ENCODE data around the gene CHST8. TPM values are rescaled to one million over a fixed set of nuclear protein-coding genes. Genes with fewer than 3 reads are reported as not detected.

Gene CHST8
- total RNA-seq, 1 donor from 2014 or later: not detected

DNA sequence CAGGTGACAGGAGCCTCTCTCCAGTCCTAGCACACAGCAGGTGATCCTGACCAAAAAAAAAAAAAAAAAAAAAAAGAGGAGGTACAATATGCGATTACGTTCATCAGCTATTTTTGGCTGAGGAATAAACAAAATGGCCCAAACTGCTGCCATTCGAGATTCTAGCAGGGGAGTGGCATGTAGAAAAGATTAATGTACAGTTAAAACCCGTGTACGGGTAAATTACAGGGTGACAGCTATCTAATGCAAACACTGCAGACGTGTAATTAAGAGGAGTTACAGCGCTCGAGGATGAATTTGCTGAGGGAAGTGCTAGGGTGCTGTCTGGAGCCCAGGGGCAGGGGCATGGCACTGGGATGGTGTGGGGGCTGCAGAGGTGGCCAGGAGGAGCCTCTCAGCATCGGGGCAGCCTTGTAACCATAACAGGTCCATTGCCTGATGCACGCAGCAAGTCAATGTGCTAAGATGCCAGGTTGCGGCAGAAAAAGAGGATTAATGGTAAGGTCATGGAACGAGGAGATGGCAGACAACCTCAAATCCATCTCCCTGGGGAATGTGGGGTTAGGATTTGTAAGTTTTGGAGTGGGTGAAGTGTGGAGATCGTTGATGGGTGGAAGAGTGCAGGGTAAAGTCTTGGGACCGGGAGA lies 17.4 kb downstream of the CHST8 start:
- Histone ChIP-seq H3K4me3 (ENCODE audit: low read length in 3 of 3) (no peak overlapping the region), H3K9ac (ENCODE audit: low read depth in 1 of 3, low read length in 3 of 3) (no peak overlapping the region), H3K4me1 (ENCODE audit: control insufficient read depth in 3 of 3, insufficient read depth in 3 of 3, low read length in 3 of 3) (no peaks in the 10 kb centered on the region), H3K36me3 (ENCODE audit: control insufficient read depth in 3 of 3, insufficient read depth in 3 of 3, low read length in 3 of 3) (no peaks in the 10 kb centered on the region), H3K9me3 (ENCODE audit: control insufficient read depth in 3 of 3, low read length in 3 of 3) (peaks cover 0 to 3% (median 0%) of the 10 kb centered on the region in 3 donors), H3K27ac (ENCODE audit: low read depth, low read length) (no peak overlapping the region), H3K27me3 (ENCODE audit: control insufficient read depth in 3 of 3, insufficient read depth in 3 of 3, low read length in 3 of 3) (peaks cover 8 to 29% (median 26%) of the 10 kb centered on the region in 3 donors)

- H3K4me3 ChIP-seq (ENCODE audit: low read length in 3 of 3): no peak overlapping the region
- H3K36me3 ChIP-seq (ENCODE audit: control insufficient read depth in 3 of 3, insufficient read depth in 3 of 3, low read length in 3 of 3): no peaks in the 10 kb centered on the region
- H3K9me3 ChIP-seq (ENCODE audit: control insufficient read depth in 3 of 3, low read length in 3 of 3): peaks cover 0 to 3% (median 0%) of the 10 kb centered on the region in 3 donors
- no peaks in the 10 kb centered on the region for H3K4me1 ChIP-seq (ENCODE audit: control insufficient read depth in 3 of 3, insufficient read depth in 3 of 3, low read length in 3 of 3)
- no peak overlapping the region for H3K27ac ChIP-seq (ENCODE audit: low read depth, low read length)
- peaks cover 8 to 25% (median 18%) of the 10 kb centered on the region in 3 donors for H3K27me3 ChIP-seq (ENCODE audit: control insufficient read depth in 3 of 3, insufficient read depth in 3 of 3, low read length in 3 of 3)
- H3K9ac ChIP-seq (ENCODE audit: low read depth in 1 of 3, low read length in 3 of 3): no peak overlapping the region
Observed at GRCh38 chr19:33640773-33641172, 19.0 kb downstream of the CHST8 start.

GRCh38 chr19:33641261-33641660 lies 19.5 kb downstream of the CHST8 start:
- peaks cover 8 to 22% (median 18%) of the 10 kb centered on the region in 3 donors for H3K27me3 ChIP-seq (ENCODE audit: control insufficient read depth in 3 of 3, insufficient read depth in 3 of 3, low read length in 3 of 3)
- no peaks in the 10 kb centered on the region for H3K36me3 ChIP-seq (ENCODE audit: control insufficient read depth in 3 of 3, insufficient read depth in 3 of 3, low read length in 3 of 3)
- no peak overlapping the region for H3K9ac ChIP-seq (ENCODE audit: low read depth in 1 of 3, low read length in 3 of 3)
- no peak overlapping the region for H3K4me3 ChIP-seq (ENCODE audit: low read length in 3 of 3)
- H3K9me3 ChIP-seq (ENCODE audit: control insufficient read depth in 3 of 3, low read length in 3 of 3): peaks cover 0 to 1% (median 0%) of the 10 kb centered on the region in 3 donors
- no peak overlapping the region for H3K27ac ChIP-seq (ENCODE audit: low read depth, low read length)
- no peaks in the 10 kb centered on the region for H3K4me1 ChIP-seq (ENCODE audit: control insufficient read depth in 3 of 3, insufficient read depth in 3 of 3, low read length in 3 of 3)

DNA sequence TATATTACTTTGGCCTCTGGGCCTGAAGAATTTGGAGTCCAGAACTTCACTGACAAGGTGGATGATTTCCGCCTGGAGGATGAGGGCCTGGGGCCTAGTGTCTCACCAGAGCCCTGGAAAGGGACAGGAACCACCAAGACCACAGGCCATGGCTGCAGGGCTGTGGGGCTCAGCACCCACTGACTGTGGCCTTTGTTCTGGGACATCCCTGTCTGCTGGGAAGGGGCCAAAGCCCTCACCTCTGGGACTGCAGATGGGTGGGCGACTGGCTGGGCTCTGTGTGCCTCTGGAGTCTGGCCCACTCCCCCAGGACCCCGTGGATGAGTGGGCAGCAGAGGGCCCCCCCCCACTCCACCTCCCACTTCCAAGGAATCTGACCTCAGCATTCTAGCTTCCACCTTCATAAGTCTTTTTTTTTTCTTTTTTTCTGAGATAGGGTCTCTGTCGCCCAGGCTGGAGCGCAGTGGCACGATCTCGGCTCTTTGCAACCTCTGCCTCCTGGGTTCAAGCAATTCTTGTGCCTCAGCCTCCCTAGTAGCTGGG lies 20.3 kb downstream of the CHST8 start:
- H3K9me3 ChIP-seq (ENCODE audit: control insufficient read depth in 3 of 3, low read length in 3 of 3): no peaks in the 10 kb centered on the region
- H3K27me3 ChIP-seq (ENCODE audit: control insufficient read depth in 3 of 3, insufficient read depth in 3 of 3, low read length in 3 of 3): peaks cover 8 to 20% (median 18%) of the 10 kb centered on the region in 3 donors
- H3K4me1 ChIP-seq (ENCODE audit: control insufficient read depth in 3 of 3, insufficient read depth in 3 of 3, low read length in 3 of 3): no peaks in the 10 kb centered on the region
- no peak overlapping the region for H3K27ac ChIP-seq (ENCODE audit: low read depth, low read length)
- no peaks in the 10 kb centered on the region for H3K36me3 ChIP-seq (ENCODE audit: control insufficient read depth in 3 of 3, insufficient read depth in 3 of 3, low read length in 3 of 3)
- H3K9ac ChIP-seq (ENCODE audit: low read depth in 1 of 3, low read length in 3 of 3): no peak overlapping the region
- no peak overlapping the region for H3K4me3 ChIP-seq (ENCODE audit: low read length in 3 of 3)

- Histone ChIP-seq H3K4me1 (ENCODE audit: control insufficient read depth in 3 of 3, insufficient read depth in 3 of 3, low read length in 3 of 3) (no peaks in the 10 kb centered on the region), H3K9ac (ENCODE audit: low read depth in 1 of 3, low read length in 3 of 3) (no peak overlapping the region), H3K27me3 (ENCODE audit: control insufficient read depth in 3 of 3, insufficient read depth in 3 of 3, low read length in 3 of 3) (peaks cover 1 to 9% (median 5%) of the 10 kb centered on the region in 3 donors), H3K36me3 (ENCODE audit: control insufficient read depth in 3 of 3, insufficient read depth in 3 of 3, low read length in 3 of 3) (no peaks in the 10 kb centered on the region), H3K4me3 (ENCODE audit: low read length in 3 of 3) (no peak overlapping the region), H3K9me3 (ENCODE audit: control insufficient read depth in 3 of 3, low read length in 3 of 3) (no peaks in the 10 kb centered on the region), H3K27ac (ENCODE audit: low read depth, low read length) (no peak overlapping the region)
Observed at GRCh38 chr19:33644284-33644836, 22.6 kb downstream of the CHST8 start.

GRCh38 chr19:33646306-33646705 lies 24.6 kb downstream of the CHST8 start:
- no peak overlapping the region for H3K4me3 ChIP-seq (ENCODE audit: low read length in 3 of 3)
- no peaks in the 10 kb centered on the region for H3K4me1 ChIP-seq (ENCODE audit: control insufficient read depth in 3 of 3, insufficient read depth in 3 of 3, low read length in 3 of 3)
- no peak overlapping the region for H3K27ac ChIP-seq (ENCODE audit: low read depth, low read length)
- H3K9ac ChIP-seq (ENCODE audit: low read depth in 1 of 3, low read length in 3 of 3): no peak overlapping the region
- peaks cover 0 to 2% (median 2%) of the 10 kb centered on the region in 3 donors for H3K27me3 ChIP-seq (ENCODE audit: control insufficient read depth in 3 of 3, insufficient read depth in 3 of 3, low read length in 3 of 3)
- no peaks in the 10 kb centered on the region for H3K36me3 ChIP-seq (ENCODE audit: control insufficient read depth in 3 of 3, insufficient read depth in 3 of 3, low read length in 3 of 3)
- H3K9me3 ChIP-seq (ENCODE audit: control insufficient read depth in 3 of 3, low read length in 3 of 3): no peaks in the 10 kb centered on the region

GRCh38 chr19:33647146-33647545 lies 25.4 kb downstream of the CHST8 start:
- Histone ChIP-seq H3K27ac (ENCODE audit: low read depth, low read length) (no peak overlapping the region), H3K9ac (ENCODE audit: low read depth in 1 of 3, low read length in 3 of 3) (no peak overlapping the region), H3K4me3 (ENCODE audit: low read length in 3 of 3) (no peak overlapping the region), H3K9me3 (ENCODE audit: control insufficient read depth in 3 of 3, low read length in 3 of 3) (no peaks in the 10 kb centered on the region), H3K27me3 (ENCODE audit: control insufficient read depth in 3 of 3, insufficient read depth in 3 of 3, low read length in 3 of 3) (peaks cover 0 to 2% (median 0%) of the 10 kb centered on the region in 3 donors), H3K4me1 (ENCODE audit: control insufficient read depth in 3 of 3, insufficient read depth in 3 of 3, low read length in 3 of 3) (no peaks in the 10 kb centered on the region), H3K36me3 (ENCODE audit: control insufficient read depth in 3 of 3, insufficient read depth in 3 of 3, low read length in 3 of 3) (no peaks in the 10 kb centered on the region)

- Histone ChIP-seq H3K9me3 (ENCODE audit: control insufficient read depth in 3 of 3, low read length in 3 of 3) (no peaks in the 10 kb centered on the region), H3K27ac (ENCODE audit: low read depth, low read length) (no peak overlapping the region), H3K36me3 (ENCODE audit: control insufficient read depth in 3 of 3, insufficient read depth in 3 of 3, low read length in 3 of 3) (no peaks in the 10 kb centered on the region), H3K4me3 (ENCODE audit: low read length in 3 of 3) (no peak overlapping the region), H3K4me1 (ENCODE audit: control insufficient read depth in 3 of 3, insufficient read depth in 3 of 3, low read length in 3 of 3) (no peaks in the 10 kb centered on the region), H3K9ac (ENCODE audit: low read depth in 1 of 3, low read length in 3 of 3) (no peak overlapping the region), H3K27me3 (ENCODE audit: control insufficient read depth in 3 of 3, insufficient read depth in 3 of 3, low read length in 3 of 3) (peaks cover 0 to 4% (median 0%) of the 10 kb centered on the region in 3 donors)
Observed at GRCh38 chr19:33649627-33650305, 28.0 kb downstream of the CHST8 start.

GRCh38 chr19:33653684-33654083 lies 31.9 kb downstream of the CHST8 start:
- no peak overlapping the region for H3K27ac ChIP-seq (ENCODE audit: low read depth, low read length)
- no peak overlapping the region for H3K9ac ChIP-seq (ENCODE audit: low read depth in 1 of 3, low read length in 3 of 3)
- peaks cover 0 to 6% (median 0%) of the 10 kb centered on the region in 3 donors for H3K27me3 ChIP-seq (ENCODE audit: control insufficient read depth in 3 of 3, insufficient read depth in 3 of 3, low read length in 3 of 3)
- no peaks in the 10 kb centered on the region for H3K4me1 ChIP-seq (ENCODE audit: control insufficient read depth in 3 of 3, insufficient read depth in 3 of 3, low read length in 3 of 3)
- no peaks in the 10 kb centered on the region for H3K9me3 ChIP-seq (ENCODE audit: control insufficient read depth in 3 of 3, low read length in 3 of 3)
- H3K36me3 ChIP-seq (ENCODE audit: control insufficient read depth in 3 of 3, insufficient read depth in 3 of 3, low read length in 3 of 3): no peaks in the 10 kb centered on the region
- H3K4me3 ChIP-seq (ENCODE audit: low read length in 3 of 3): no peak overlapping the region

Data from skeletal muscle tissue (tissue), 4 donors.